HCT116 (cell line): Measurements from ENCODE around the gene SMIM20. TPM values are rescaled to one million over a fixed set of nuclear protein-coding genes. Genes with fewer than 3 reads are reported as not detected.

Source experiments
- ATAC-seq: fragments of 200-7000 bp; cut with Tn5 transposase; 2 replicates; pipeline ENCODE4 v1.9.1; 2020; ENCODE audit warnings: mild to moderate bottlenecking, moderate library complexity
- BruUV-seq: library from RNA; stranded (reverse); fragments of 400-500 nt; replicated peaks from 2 replicates; lab custom pipeline; 2021; lab: Mats Ljungman, UMichigan
- CTCF ChIA-PET: fragments of 300-600 bp; sonication (Branson Sonifier 250); formaldehyde crosslinking; loops from one replicate; lab custom pipeline; 2021; ENCODE audit warnings: antibody characterized with exemption; lab: Charles Lee
- POLR2A ChIA-PET: fragments of 300-600, 350-600 bp; sonication (Branson Sonifier 250); formaldehyde crosslinking; loops from one replicate; lab custom pipeline; 2021; ENCODE audit warnings: antibody characterized with exemption; lab: Charles Lee
- RAD21 ChIA-PET, 2 experiments: fragments of 300-600 bp; sonication (Branson Sonifier 250); formaldehyde crosslinking; loops; one replicate each; lab custom pipeline; 2023; ENCODE audit warnings: low total read pairs in 2 of 2; ENCODE audit not compliant: uncharacterized antibody in 2 of 2, unreplicated experiment in 2 of 2, low non-redundant PET in 1 of 2; lab: Charles Lee
- DNase-seq: peaks from one replicate; pipeline ENCODE4 v3.0.0-alpha.2; 2010; ENCODE audit warnings: low read depth, low spot score
- H2AFZ ChIP-seq: fragments of 200-600 bp; shearing (Covaris generic), sonication (generic); 2 replicates; pipeline ENCODE4 v1.6.1; 2017; ENCODE audit warnings: low read depth, mixed run types, mixed read lengths, antibody characterized with exemption, low read length; ENCODE audit not compliant: poor library complexity, severe bottlenecking
- H3K27ac ChIP-seq: 2 replicates; pipeline ENCODE4 v1.5.1; 2012; ENCODE audit warnings: low read depth, low read length
- H3K27me3 ChIP-seq: fragments of 200-600 bp; sonication (generic); 2 replicates; pipeline ENCODE4 v1.6.1; 2016; ENCODE audit warnings: mixed run types, low read length, mixed read lengths; ENCODE audit not compliant: insufficient read depth
- H3K36me3 ChIP-seq, 2 experiments: fragments of 200-500 bp in 1 of 2; fragments of 200-600 bp in 1 of 2; sonication (Bioruptor generic) in 1 of 2; sonication (generic) in 1 of 2; 2 replicates each; pipeline versions ENCODE4 v1.5.1 to v1.6.1; 2014 to 2016; ENCODE audit warnings: low read length in 2 of 2, inconsistent platforms in 1 of 2, mixed read lengths in 1 of 2, mixed run types in 1 of 2; ENCODE audit not compliant: insufficient read depth in 2 of 2, control insufficient read depth in 1 of 2
- H3K4me1 ChIP-seq, 2 experiments: fragments of 200-600 bp in 1 of 2; sonication (generic) in 1 of 2; 2 replicates each; pipeline versions ENCODE4 v1.5.1 to v1.6.1; 2012 to 2017; ENCODE audit warnings: low read length in 2 of 2, inconsistent platforms in 1 of 2, mild to moderate bottlenecking in 1 of 2, mixed read lengths in 1 of 2, mixed run types in 1 of 2, moderate library complexity in 1 of 2; ENCODE audit not compliant: insufficient read depth in 2 of 2, control insufficient read depth in 1 of 2
- H3K4me2 ChIP-seq: fragments of 200-600 bp; sonication (generic); 2 replicates; pipeline ENCODE4 v1.6.1; 2017; ENCODE audit warnings: mixed run types, low read length, mixed read lengths
- H3K4me3 ChIP-seq, 2 experiments: fragments of 200-600 bp in 1 of 2; sonication (generic) in 1 of 2; replicated peaks in 1 of 2; 2 replicates each; pipeline ENCODE4 v1.5.1; 2011 to 2016; ENCODE audit warnings: low read length in 2 of 2, control low read depth in 1 of 2, low read depth in 1 of 2, mild to moderate bottlenecking in 1 of 2, mixed read lengths in 1 of 2, mixed run types in 1 of 2
- H3K79me2 ChIP-seq: fragments of 200-600 bp; sonication (generic); 2 replicates; pipeline ENCODE4 v1.6.1; 2017; ENCODE audit warnings: mild to moderate bottlenecking, mixed run types, low read length, moderate library complexity, mixed read lengths; ENCODE audit not compliant: insufficient read depth
- H3K9ac ChIP-seq: fragments of 200-600 bp; sonication (generic); 2 replicates; pipeline ENCODE4 v1.6.1; 2016; ENCODE audit warnings: low read length, mixed read lengths
- H3K9me2 ChIP-seq: fragments of 200-600 bp; sonication (generic), shearing (Covaris generic); 2 replicates; pipeline ENCODE4 v1.6.1; 2017; ENCODE audit warnings: mixed run types, mild to moderate bottlenecking, moderate library complexity; ENCODE audit not compliant: insufficient read depth
- H3K9me3 ChIP-seq, 2 experiments: fragments of 200-500 bp in 1 of 2; fragments of 200-600 bp in 1 of 2; sonication (Bioruptor generic) in 1 of 2; sonication (generic) in 1 of 2; 2 replicates each; pipeline ENCODE4 v1.6.1; 2014 to 2017; ENCODE audit warnings: low read length in 2 of 2, mixed read lengths in 2 of 2, inconsistent platforms in 1 of 2, low read depth in 1 of 2, mild to moderate bottlenecking in 1 of 2, mixed run types in 1 of 2, moderate library complexity in 1 of 2; ENCODE audit not compliant: control insufficient read depth in 1 of 2, insufficient read depth in 1 of 2
- H4K20me1 ChIP-seq: fragments of 200-600 bp; sonication (generic), shearing (Covaris generic); 2 replicates; pipeline ENCODE4 v1.6.1; 2017; ENCODE audit warnings: mixed run types, mild to moderate bottlenecking, moderate library complexity; ENCODE audit not compliant: insufficient read depth
- EGR1 ChIP-seq: IDR thresholded peaks from 2 replicates; pipeline ENCODE4 v1.6.1; 2012; ENCODE audit warnings: low read depth
- ELF1 ChIP-seq: IDR thresholded peaks from 2 replicates; pipeline ENCODE4 v1.6.1; 2012; ENCODE audit warnings: low read depth, borderline replicate concordance
- EZH2 ChIP-seq: fragments of 200-600 bp; sonication (generic); IDR thresholded peaks from 2 replicates; pipeline ENCODE4 v1.6.1; 2017; ENCODE audit warnings: antibody characterized with exemption, mixed run types
- EZH2phosphoT487 ChIP-seq: fragments of 200-600 bp; IDR thresholded peaks from 2 replicates; pipeline ENCODE4 v1.6.1; 2018; ENCODE audit warnings: antibody characterized with exemption, borderline replicate concordance
- FOSL1 ChIP-seq: IDR thresholded peaks from 2 replicates; pipeline ENCODE4 v1.6.1; 2012; ENCODE audit warnings: low read depth
- JUND ChIP-seq: IDR thresholded peaks from 2 replicates; pipeline ENCODE4 v1.6.1; 2012
- POLR2A ChIP-seq: IDR thresholded peaks from 2 replicates; pipeline ENCODE4 v1.7.0; 2011; ENCODE audit warnings: borderline replicate concordance; ENCODE audit not compliant: insufficient read depth, insufficient read length; ENCODE audit errors: extremely low read depth
- RAD21 ChIP-seq: IDR thresholded peaks from 2 replicates; pipeline ENCODE4 v1.6.1; 2012; ENCODE audit warnings: low read depth, mild to moderate bottlenecking
- SIN3A ChIP-seq: IDR thresholded peaks from 2 replicates; pipeline ENCODE4 v1.6.1; 2012; ENCODE audit warnings: low read depth
- SP1 ChIP-seq: IDR thresholded peaks from 2 replicates; pipeline ENCODE4 v1.6.1; 2012; ENCODE audit warnings: low read depth
- SRF ChIP-seq: IDR thresholded peaks from 2 replicates; pipeline ENCODE4 v1.6.1; 2012; ENCODE audit warnings: low read depth
- ZFX ChIP-seq: fragments of 450-650 bp; IDR thresholded peaks from 2 replicates; pipeline ENCODE4 v1.6.1; 2017
- ZNF274 ChIP-seq: fragments of 200-500 bp; sonication (Bioruptor generic); IDR thresholded peaks from 2 replicates; pipeline ENCODE4 v1.6.1; 2014; ENCODE audit warnings: mild to moderate bottlenecking, low read depth, low read length, inconsistent platforms
- intact Hi-C: fragments of 100-400 bp; cut with micrococcal nuclease; formaldehyde crosslinking; loops from 2 replicates; pipeline ENCODE4 v1.10.0; 2022
- total RNA-seq: library from RNA; stranded (reverse); gene quantifications from one replicate; pipeline ENCODE4 v1.2.1, GENCODE V29; 2021; ENCODE audit not compliant: unreplicated experiment
- TF ChIP-seq, protein P1 (sequence below): IDR thresholded peaks from 2 replicates; pipeline ENCODE4 v1.6.1; 2012; ENCODE audit warnings: low read depth
- TF ChIP-seq, protein P2 (sequence below): IDR thresholded peaks from 2 replicates; pipeline ENCODE4 v1.6.1; 2012

SMIM20 gene
- total RNA-seq, 1 experiment from 2014 or later: 36.9 TPM

DNA sequence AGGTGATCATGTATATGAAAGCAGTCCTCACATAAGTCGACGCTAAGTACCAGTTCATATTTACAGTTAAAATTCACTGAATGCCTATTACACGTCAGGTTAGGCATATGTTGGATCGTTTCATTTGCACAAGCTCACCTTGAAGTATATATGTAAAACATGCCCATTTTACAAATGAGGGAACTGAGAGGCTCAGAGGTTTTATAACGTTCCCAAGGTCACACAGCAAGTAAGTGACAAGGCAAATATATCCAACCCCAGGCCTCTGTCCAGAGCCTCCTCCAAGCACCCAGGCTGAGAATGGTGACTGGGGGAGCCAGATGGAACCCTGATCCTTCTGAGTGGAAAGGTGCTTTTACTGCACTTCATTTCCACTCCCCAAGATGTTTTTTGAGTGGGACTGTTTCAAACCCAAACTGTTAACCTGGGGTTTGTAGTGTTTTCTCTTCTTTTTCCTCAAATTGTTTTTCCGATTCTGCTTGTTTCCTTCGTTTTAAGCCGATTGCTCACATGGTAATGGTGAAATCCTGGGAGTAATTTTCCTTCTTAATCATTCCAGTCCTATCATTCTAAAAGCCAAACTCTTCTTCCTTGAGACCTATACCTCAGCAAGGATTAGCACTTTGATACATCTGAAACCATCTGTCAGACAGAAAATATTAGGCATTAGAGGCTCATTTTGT is 791 bp downstream of the SMIM20 start:
- Histone ChIP-seq H3K9me3 (no peaks in the 10 kb centered on the region), H4K20me1 (no peaks in the 10 kb centered on the region), H3K27ac (peak overlapping the region; percentile 83), H3K27me3 (no peaks in the 10 kb centered on the region), H3K9ac (peak overlapping the region; percentile 80), H3K4me1 (peaks cover 7 to 22% of the 10 kb centered on the region in 2 experiments; a peak in 3 of 4 replicates), H3K36me3 (no peaks in the 10 kb centered on the region), H3K9me2 (no peaks in the 10 kb centered on the region), H3K4me3 (peak overlapping the region; percentile 61 to 93), H3K79me2 (peaks cover 40% of the 10 kb centered on the region), H3K4me2 (peak overlapping the region; percentile 92), H2AFZ (no peak overlapping the region)
- ChIA-PET CTCF (interaction anchor here (1.6 kb wide), 1 partner anchor 11 kb away, joined by 5 read pairs; no protein-coding TSS in a partner anchor), RAD21 (no interaction called here), POLR2A (no interaction called here)
- TF ChIP-seq ZNF274: no peak
- TF ChIP-seq EZH2phosphoT487: no peak
- TF ChIP-seq RAD21: no peak
- no peak for TF ChIP-seq POLR2A
- no peak for TF ChIP-seq SRF
- TF ChIP-seq ELF1: no peak
- no peak for TF ChIP-seq FOSL1
- TF ChIP-seq SIN3A: no peak
- TF ChIP-seq, protein P1, sequence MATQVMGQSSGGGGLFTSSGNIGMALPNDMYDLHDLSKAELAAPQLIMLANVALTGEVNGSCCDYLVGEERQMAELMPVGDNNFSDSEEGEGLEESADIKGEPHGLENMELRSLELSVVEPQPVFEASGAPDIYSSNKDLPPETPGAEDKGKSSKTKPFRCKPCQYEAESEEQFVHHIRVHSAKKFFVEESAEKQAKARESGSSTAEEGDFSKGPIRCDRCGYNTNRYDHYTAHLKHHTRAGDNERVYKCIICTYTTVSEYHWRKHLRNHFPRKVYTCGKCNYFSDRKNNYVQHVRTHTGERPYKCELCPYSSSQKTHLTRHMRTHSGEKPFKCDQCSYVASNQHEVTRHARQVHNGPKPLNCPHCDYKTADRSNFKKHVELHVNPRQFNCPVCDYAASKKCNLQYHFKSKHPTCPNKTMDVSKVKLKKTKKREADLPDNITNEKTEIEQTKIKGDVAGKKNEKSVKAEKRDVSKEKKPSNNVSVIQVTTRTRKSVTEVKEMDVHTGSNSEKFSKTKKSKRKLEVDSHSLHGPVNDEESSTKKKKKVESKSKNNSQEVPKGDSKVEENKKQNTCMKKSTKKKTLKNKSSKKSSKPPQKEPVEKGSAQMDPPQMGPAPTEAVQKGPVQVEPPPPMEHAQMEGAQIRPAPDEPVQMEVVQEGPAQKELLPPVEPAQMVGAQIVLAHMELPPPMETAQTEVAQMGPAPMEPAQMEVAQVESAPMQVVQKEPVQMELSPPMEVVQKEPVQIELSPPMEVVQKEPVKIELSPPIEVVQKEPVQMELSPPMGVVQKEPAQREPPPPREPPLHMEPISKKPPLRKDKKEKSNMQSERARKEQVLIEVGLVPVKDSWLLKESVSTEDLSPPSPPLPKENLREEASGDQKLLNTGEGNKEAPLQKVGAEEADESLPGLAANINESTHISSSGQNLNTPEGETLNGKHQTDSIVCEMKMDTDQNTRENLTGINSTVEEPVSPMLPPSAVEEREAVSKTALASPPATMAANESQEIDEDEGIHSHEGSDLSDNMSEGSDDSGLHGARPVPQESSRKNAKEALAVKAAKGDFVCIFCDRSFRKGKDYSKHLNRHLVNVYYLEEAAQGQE: no peak
- TF ChIP-seq JUND: no peak
- no peak for TF ChIP-seq EZH2
- TF ChIP-seq, protein P2, sequence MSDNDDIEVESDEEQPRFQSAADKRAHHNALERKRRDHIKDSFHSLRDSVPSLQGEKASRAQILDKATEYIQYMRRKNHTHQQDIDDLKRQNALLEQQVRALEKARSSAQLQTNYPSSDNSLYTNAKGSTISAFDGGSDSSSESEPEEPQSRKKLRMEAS: no peak
- TF ChIP-seq EGR1: no peak
- TF ChIP-seq ZFX: no peak
- TF ChIP-seq SP1: no peak
- intact Hi-C loops: no loop called here
- no TSS peak for BruUV-seq
- DNase-seq (no peak), ATAC-seq (no peak)
